IMR-90 (cell line): ENCODE data around the gene MAB21L4. TPM values are rescaled to one million over a fixed set of nuclear protein-coding genes. Genes with fewer than 3 reads are reported as not detected.

Experiments used
- ATAC-seq: fragments of 200-7000 bp; cut with Tn5 transposase; 2 replicates; pipeline ENCODE4 v1.9.1; 2020; ENCODE audit warnings: low read depth, mild to moderate bottlenecking, moderate library complexity
- BruUV-seq: library from RNA; stranded (reverse); fragments of 400-500 nt; replicated peaks from 2 replicates; lab custom pipeline; 2021; lab: Mats Ljungman, UMichigan
- CTCF ChIA-PET: fragments of 300-600 bp; formaldehyde crosslinking; extraction: SDS; loops from one replicate; lab custom pipeline; 2021; ENCODE audit warnings: antibody characterized with exemption; lab: Yijun Ruan, JAX
- POLR2A ChIA-PET: fragments of 300-600 bp; sonication (Branson Sonifier 250); formaldehyde crosslinking; loops from one replicate; lab custom pipeline; 2022; ENCODE audit warnings: antibody characterized with exemption; ENCODE audit not compliant: unreplicated experiment; lab: Charles Lee
- DNase-seq: peaks from one replicate; pipeline ENCODE4 v3.0.0; 2013
- H2AFZ ChIP-seq: replicated peaks from 2 replicates; pipeline ENCODE3; 2013; ENCODE audit warnings: low read length, mild to moderate bottlenecking; ENCODE audit not compliant: poor library complexity
- H2AK5ac ChIP-seq: 2 replicates; pipeline ENCODE4 v1.6.1; 2013; ENCODE audit warnings: low read depth, low read length, inconsistent platforms
- H2AK9ac ChIP-seq: replicated peaks from 2 replicates; pipeline ENCODE3; 2013; ENCODE audit warnings: mild to moderate bottlenecking, low read depth, low read length, moderate library complexity; ENCODE audit not compliant: poor library complexity
- H2BK120ac ChIP-seq: 2 replicates; pipeline ENCODE4 v1.6.1; 2013; ENCODE audit warnings: low read depth, low read length, inconsistent platforms
- H2BK15ac ChIP-seq: 3 replicates; pipeline ENCODE4 v1.6.1; 2013; ENCODE audit warnings: low read depth, low read length, inconsistent platforms
- H2BK20ac ChIP-seq: 2 replicates; pipeline ENCODE4 v1.6.1; 2013; ENCODE audit warnings: low read depth, mild to moderate bottlenecking, inconsistent platforms, low read length, moderate library complexity
- H2BK5ac ChIP-seq: 2 replicates; pipeline ENCODE4 v1.6.1; 2013; ENCODE audit warnings: mild to moderate bottlenecking, low read depth, low read length, inconsistent platforms; ENCODE audit not compliant: poor library complexity, severe bottlenecking
- H3K14ac ChIP-seq: replicated peaks from 2 replicates; pipeline ENCODE4 v1.6.1; 2013; ENCODE audit warnings: low read depth, low read length, inconsistent platforms
- H3K18ac ChIP-seq: 2 replicates; pipeline ENCODE4 v1.6.1; 2013; ENCODE audit warnings: low read depth, low read length, control low read depth
- H3K23ac ChIP-seq: 2 replicates; pipeline ENCODE4 v1.6.1; 2013; ENCODE audit warnings: low read depth, low read length, inconsistent platforms
- H3K27ac ChIP-seq: 2 replicates; pipeline ENCODE4 v1.5.1; 2013; ENCODE audit warnings: mild to moderate bottlenecking, control low read depth, low read length; ENCODE audit not compliant: insufficient read depth
- H3K27me3 ChIP-seq: 2 replicates; pipeline ENCODE4 v1.6.1; 2013; ENCODE audit warnings: low read length; ENCODE audit not compliant: control insufficient read depth, insufficient read depth
- H3K36me3 ChIP-seq: 2 replicates; pipeline ENCODE4 v1.6.1; 2013; ENCODE audit warnings: low read length, mixed read lengths; ENCODE audit not compliant: control insufficient read depth, insufficient read depth
- H3K4ac ChIP-seq: 2 replicates; pipeline ENCODE4 v1.6.1; 2013; ENCODE audit warnings: low read depth, low read length, inconsistent platforms
- H3K4me1 ChIP-seq: 2 replicates; pipeline ENCODE4 v1.6.1; 2013; ENCODE audit warnings: low read length, mixed read lengths; ENCODE audit not compliant: control insufficient read depth, insufficient read depth
- H3K4me2 ChIP-seq: 2 replicates; pipeline ENCODE4 v1.6.1; 2013; ENCODE audit warnings: low read depth, mild to moderate bottlenecking, control low read depth, low read length, moderate library complexity
- H3K4me3 ChIP-seq: 2 replicates; pipeline ENCODE4 v1.5.1; 2013; ENCODE audit warnings: low read depth, mild to moderate bottlenecking, control low read depth, low read length, moderate library complexity; ENCODE audit not compliant: insufficient read depth
- H3K56ac ChIP-seq: 2 replicates; pipeline ENCODE4 v1.6.1; 2013; ENCODE audit warnings: low read length, inconsistent platforms; ENCODE audit not compliant: insufficient read depth; ENCODE audit errors: extremely low read depth
- H3K79me1 ChIP-seq, 2 experiments: 2 replicates each; pipeline ENCODE4 v1.6.1; 2013; ENCODE audit warnings: low read length in 2 of 2, inconsistent platforms in 1 of 2, low read depth in 1 of 2
- H3K9ac ChIP-seq: 2 replicates; pipeline ENCODE4 v1.6.1; 2013; ENCODE audit warnings: low read depth, low read length, control low read depth
- H3K9me1 ChIP-seq: 2 replicates; pipeline ENCODE4 v1.6.1; 2013; ENCODE audit warnings: low read length, inconsistent platforms; ENCODE audit not compliant: insufficient read depth
- H3K9me3 ChIP-seq: 2 replicates; pipeline ENCODE4 v1.6.1; 2013; ENCODE audit warnings: low read length; ENCODE audit not compliant: control insufficient read depth, insufficient read depth
- H4K20me1 ChIP-seq: 2 replicates; pipeline ENCODE4 v1.6.1; 2013; ENCODE audit warnings: low read length, inconsistent platforms; ENCODE audit not compliant: insufficient read depth
- H4K5ac ChIP-seq: 2 replicates; pipeline ENCODE4 v1.6.1; 2013; ENCODE audit warnings: mild to moderate bottlenecking, low read depth, low read length, control low read depth
- H4K8ac ChIP-seq, 2 experiments: 2 replicates each; pipeline ENCODE4 v1.6.1; 2013; ENCODE audit warnings: low read depth in 2 of 2, low read length in 2 of 2, control low read depth in 1 of 2, inconsistent platforms in 1 of 2
- H4K91ac ChIP-seq: 2 replicates; pipeline ENCODE4 v1.6.1; 2013; ENCODE audit warnings: low read depth, low read length, inconsistent platforms; ENCODE audit not compliant: insufficient read depth
- BHLHE40 ChIP-seq: fragments of 150-350 bp; IDR thresholded peaks from 2 replicates; pipeline ENCODE4 v1.6.1; 2016; ENCODE audit warnings: mild to moderate bottlenecking, low read depth, low read length
- CEBPB ChIP-seq: IDR thresholded peaks from 2 replicates; pipeline ENCODE4 v1.6.1; 2012; ENCODE audit warnings: low read depth, low read length, improper control_type of control experiment
- CHD1 ChIP-seq: IDR thresholded peaks from 2 replicates; pipeline ENCODE4 v1.6.1; 2012; ENCODE audit warnings: low read depth, low read length, improper control_type of control experiment
- CTCF ChIP-seq: conservative IDR thresholded peaks from 2 replicates; pipeline ENCODE4 v1.5.1; 2012; ENCODE audit warnings: mild to moderate bottlenecking, low read depth, low read length, improper control_type of control experiment
- ELK1 ChIP-seq: fragments of 150-350 bp; IDR thresholded peaks from 2 replicates; pipeline ENCODE4 v1.6.1; 2016; ENCODE audit warnings: low read depth, mild to moderate bottlenecking, low read length, moderate library complexity, borderline replicate concordance
- FOS ChIP-seq: fragments of 150-350 bp; IDR thresholded peaks from 2 replicates; pipeline ENCODE4 v1.6.1; 2016; ENCODE audit warnings: low read depth, low read length
- MAFK ChIP-seq: IDR thresholded peaks from 2 replicates; pipeline ENCODE4 v1.6.1; 2012; ENCODE audit warnings: low read depth, low read length, improper control_type of control experiment
- MAZ ChIP-seq: IDR thresholded peaks from 2 replicates; pipeline ENCODE4 v1.6.1; 2012; ENCODE audit warnings: low read depth, mild to moderate bottlenecking, low read length, improper control_type of control experiment, moderate library complexity, borderline replicate concordance
- MXI1 ChIP-seq: IDR thresholded peaks from 2 replicates; pipeline ENCODE4 v1.6.1; 2012; ENCODE audit warnings: low read depth, mild to moderate bottlenecking, low read length, moderate library complexity, borderline replicate concordance
- NFE2L2 ChIP-seq: fragments of 150-350 bp; IDR thresholded peaks from 2 replicates; pipeline ENCODE4 v1.6.1; 2016; ENCODE audit warnings: low read depth, mild to moderate bottlenecking, low read length
- POLR2A ChIP-seq: IDR thresholded peaks from 2 replicates; pipeline ENCODE4 v1.6.1; 2012; ENCODE audit warnings: mild to moderate bottlenecking, low read depth, low read length
- RAD21 ChIP-seq: IDR thresholded peaks from 2 replicates; pipeline ENCODE4 v1.6.1; 2012; ENCODE audit warnings: low read length, improper control_type of control experiment
- RCOR1 ChIP-seq: IDR thresholded peaks from 2 replicates; pipeline ENCODE4 v1.6.1; 2012; ENCODE audit warnings: mild to moderate bottlenecking, low read length, improper control_type of control experiment; ENCODE audit not compliant: insufficient replicate concordance
- RFX5 ChIP-seq: IDR thresholded peaks from 2 replicates; pipeline ENCODE4 v1.8.0; 2012; ENCODE audit warnings: low read depth, mild to moderate bottlenecking, low read length, moderate library complexity
- SMC3 ChIP-seq: fragments of 150-350 bp; IDR thresholded peaks from 2 replicates; pipeline ENCODE4 v1.6.1; 2016; ENCODE audit warnings: low read depth, mild to moderate bottlenecking, antibody characterized with exemption, low read length, moderate library complexity
- WGBS, 2 experiments: methylation state at CpG; one replicate each; pipeline versions ENCODE4 v1.1.5 to v1.1.7; 2013; ENCODE audit warnings: missing lambda C conversion rate in 2 of 2; ENCODE audit not compliant: insufficient read length in 1 of 2; ENCODE audit errors: extremely low coverage in 2 of 2; 5-methylcytosine and 5-hydroxymethylcytosine counted together
- dilution Hi-C: fragments of 300-500 bp; cut with HindIII; formaldehyde crosslinking; loops from one replicate; pipeline ENCODE4 v1.14.3; 2018; ENCODE audit warnings: low sequenced_read_pairs; ENCODE audit not compliant: unreplicated experiment
- in situ Hi-C: fragments of 300-500 bp; cut with MboI; formaldehyde crosslinking; loops from 3 replicates; pipeline ENCODE4 v1.14.3; 2019; ENCODE audit warnings: low sequenced_read_pairs, inconsistent platforms, mixed read lengths
- intact Hi-C: fragments of 100-400 bp; cut with micrococcal nuclease; formaldehyde crosslinking; loops from 2 replicates; pipeline ENCODE4 v1.10.0; 2022
- polyA plus RNA-seq, 3 experiments: library from polyadenylated mRNA; depleted of rRNA; stranded (reverse); fragments of >200 nt; gene quantifications; 2 replicates each; pipeline ENCODE4 v1.2.3, GENCODE V29; 2012; ENCODE audit warnings: low replicate concordance in 1 of 3
- total RNA-seq: library from RNA; depleted of rRNA; stranded (reverse); fragments of >200 nt; gene quantifications from 2 replicates; pipeline ENCODE4 v1.2.3, GENCODE V29; 2012
- TF ChIP-seq, protein P1 (sequence below): fragments of 150-350 bp; IDR thresholded peaks from 2 replicates; pipeline ENCODE4 v1.6.1; 2017; ENCODE audit warnings: mild to moderate bottlenecking, antibody characterized with exemption, low read length, low read depth

MAB21L4 gene
- total and polyA plus RNA-seq, 2 of the 4 experiments (the other 2 are of a cell fraction), result not detected

DNA sequence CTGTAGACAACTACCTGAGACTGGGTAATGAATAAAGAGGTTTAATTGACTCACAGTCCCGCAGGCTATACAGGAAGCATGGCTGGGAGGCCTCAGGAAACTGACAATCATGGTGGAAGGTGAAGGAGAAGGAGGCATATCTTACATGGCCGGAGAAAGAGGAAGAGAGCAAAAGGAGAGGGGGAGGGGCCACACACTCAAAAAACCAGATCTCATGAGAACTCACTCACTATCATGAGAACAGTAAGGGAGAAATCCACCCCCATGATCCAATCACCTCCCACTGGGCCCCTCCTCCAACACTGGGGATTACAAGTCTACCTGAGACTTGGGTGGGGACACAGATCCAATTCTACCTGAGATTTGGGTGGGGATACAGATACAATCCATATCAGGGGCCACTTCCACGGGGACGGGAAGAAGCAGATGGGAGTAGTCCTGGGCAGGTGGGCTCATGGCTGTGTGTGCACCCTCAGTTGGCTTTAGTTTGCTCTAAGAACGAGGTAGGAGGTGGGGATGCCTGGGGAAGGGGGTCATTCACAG lies 9.9 kb downstream of the MAB21L4 start:
- peaks cover 10% of the 10 kb centered on the region for H3K27me3 ChIP-seq
- H2AK5ac ChIP-seq, result no peak overlapping the region
- no peak overlapping the region for H3K4me3 ChIP-seq
- no peak for ATAC-seq
- DNase-seq, result no peak
- no peak overlapping the region for H3K14ac ChIP-seq
- no peak overlapping the region for H3K23ac ChIP-seq
- no peak overlapping the region for H4K91ac ChIP-seq
- no peak overlapping the region for H4K8ac ChIP-seq
- ChIA-PET POLR2A (no interaction called here), CTCF (no interaction called here)
- H4K5ac ChIP-seq, result no peak overlapping the region
- dilution Hi-C loops, result no loop called here
- intact Hi-C loops, result no loop called here
- H3K56ac ChIP-seq, result no peak overlapping the region
- no peak overlapping the region for H2BK15ac ChIP-seq
- H2BK5ac ChIP-seq, result no peak overlapping the region
- no peaks in the 10 kb centered on the region for H3K4me1 ChIP-seq
- no peak overlapping the region for H2BK20ac ChIP-seq
- H3K9me3 ChIP-seq, result no peaks in the 10 kb centered on the region
- H3K9me1 ChIP-seq, result no peaks in the 10 kb centered on the region
- H3K27ac ChIP-seq, result no peak overlapping the region
- H2BK120ac ChIP-seq, result no peak overlapping the region
- in situ Hi-C loops, result no loop called here
- no peak overlapping the region for H2AFZ ChIP-seq
- no peak overlapping the region for H2AK9ac ChIP-seq
- TF ChIP-seq NFE2L2 (no peak), CTCF (no peak), FOS (no peak), CEBPB (no peak), MXI1 (no peak), BHLHE40 (no peak), SMC3 (no peak), MAZ (no peak), RFX5 (no peak), CHD1 (no peak), RAD21 (no peak), ELK1 (no peak), MAFK (no peak), POLR2A (no peak), RCOR1 (no peak)
- TF ChIP-seq, protein P1, sequence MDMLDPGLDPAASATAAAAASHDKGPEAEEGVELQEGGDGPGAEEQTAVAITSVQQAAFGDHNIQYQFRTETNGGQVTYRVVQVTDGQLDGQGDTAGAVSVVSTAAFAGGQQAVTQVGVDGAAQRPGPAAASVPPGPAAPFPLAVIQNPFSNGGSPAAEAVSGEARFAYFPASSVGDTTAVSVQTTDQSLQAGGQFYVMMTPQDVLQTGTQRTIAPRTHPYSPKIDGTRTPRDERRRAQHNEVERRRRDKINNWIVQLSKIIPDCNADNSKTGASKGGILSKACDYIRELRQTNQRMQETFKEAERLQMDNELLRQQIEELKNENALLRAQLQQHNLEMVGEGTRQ, result no peak
- no peak overlapping the region for H3K18ac ChIP-seq
- no peak overlapping the region for H3K4me2 ChIP-seq
- no peak overlapping the region for H3K9ac ChIP-seq
- no peaks in the 10 kb centered on the region for H4K20me1 ChIP-seq
- no peak overlapping the region for H3K4ac ChIP-seq
- WGBS, 2 experiments, result no CpG with 5 or more reads among the region's 5 CpGs
- H3K36me3 ChIP-seq, result no peaks in the 10 kb centered on the region
- no peaks in the 10 kb centered on the region for H3K79me1 ChIP-seq
- BruUV-seq, result no TSS peak
